Endothelial cell of umbilical vein (primary cell): ENCODE data around the gene PRKX.

ENCODE experiments used
- EZH2 ChIP-seq: IDR thresholded peaks from 2 replicates; pipeline ENCODE4 v1.6.1; 2012; ENCODE audit warnings: borderline replicate concordance, low read depth, mild to moderate bottlenecking, moderate library complexity, low read length, inconsistent platforms; ENCODE audit not compliant: severe bottlenecking
- JUN ChIP-seq: IDR thresholded peaks from 2 replicates; pipeline ENCODE4 v1.6.1; 2011; ENCODE audit warnings: borderline replicate concordance, low read depth; ENCODE audit not compliant: insufficient read length, insufficient read depth
- MYC ChIP-seq: IDR thresholded peaks from one replicate; pipeline ENCODE4 v1.6.1; 2011; ENCODE audit warnings: mild to moderate bottlenecking, low read depth, low read length
- POLR2A ChIP-seq: IDR thresholded peaks from 2 replicates; pipeline ENCODE4 v1.6.1; 2012; ENCODE audit warnings: low read depth, mild to moderate bottlenecking, control low read depth, low read length
- POLR2AphosphoS5 ChIP-seq: IDR thresholded peaks from 2 replicates; pipeline ENCODE4 v1.6.1; 2012; ENCODE audit warnings: low read depth, mild to moderate bottlenecking, control low read depth, low read length, moderate library complexity; ENCODE audit not compliant: insufficient read depth
- TF ChIP-seq, protein P1 (sequence below), 2 donors: IDR thresholded peaks; 1 replicate in 1 of 2; 2 replicates in 1 of 2; pipeline ENCODE4 v1.5.1; 2011; ENCODE audit warnings: low read length in 2 of 2, mild to moderate bottlenecking in 2 of 2, moderate library complexity in 2 of 2, control low read depth in 1 of 2, inconsistent platforms in 1 of 2, low read depth in 1 of 2; ENCODE audit not compliant: insufficient read depth in 1 of 2; ENCODE audit errors: extremely low read depth in 1 of 2
- TF ChIP-seq, protein P2 (sequence below): IDR thresholded peaks from 2 replicates; pipeline ENCODE4 v1.6.1; 2011; ENCODE audit not compliant: insufficient read depth, insufficient read length

GRCh38 chrX:3576886-3577501 lies 136.5 kb downstream of the PRKX start:
- TF ChIP-seq POLR2A (no peak), POLR2AphosphoS5 (no peak), EZH2 (no peak), MYC (no peak), JUN (no peak)
- TF ChIP-seq, protein P1, sequence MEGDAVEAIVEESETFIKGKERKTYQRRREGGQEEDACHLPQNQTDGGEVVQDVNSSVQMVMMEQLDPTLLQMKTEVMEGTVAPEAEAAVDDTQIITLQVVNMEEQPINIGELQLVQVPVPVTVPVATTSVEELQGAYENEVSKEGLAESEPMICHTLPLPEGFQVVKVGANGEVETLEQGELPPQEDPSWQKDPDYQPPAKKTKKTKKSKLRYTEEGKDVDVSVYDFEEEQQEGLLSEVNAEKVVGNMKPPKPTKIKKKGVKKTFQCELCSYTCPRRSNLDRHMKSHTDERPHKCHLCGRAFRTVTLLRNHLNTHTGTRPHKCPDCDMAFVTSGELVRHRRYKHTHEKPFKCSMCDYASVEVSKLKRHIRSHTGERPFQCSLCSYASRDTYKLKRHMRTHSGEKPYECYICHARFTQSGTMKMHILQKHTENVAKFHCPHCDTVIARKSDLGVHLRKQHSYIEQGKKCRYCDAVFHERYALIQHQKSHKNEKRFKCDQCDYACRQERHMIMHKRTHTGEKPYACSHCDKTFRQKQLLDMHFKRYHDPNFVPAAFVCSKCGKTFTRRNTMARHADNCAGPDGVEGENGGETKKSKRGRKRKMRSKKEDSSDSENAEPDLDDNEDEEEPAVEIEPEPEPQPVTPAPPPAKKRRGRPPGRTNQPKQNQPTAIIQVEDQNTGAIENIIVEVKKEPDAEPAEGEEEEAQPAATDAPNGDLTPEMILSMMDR (IDR thresholded peaks at IDR 0.05; ENCODE audit: extremely low read depth in 1 of 2, insufficient read depth in 1 of 2, low read depth in 1 of 2, low read length in 2 of 2) = no peak
- TF ChIP-seq, protein P2, sequence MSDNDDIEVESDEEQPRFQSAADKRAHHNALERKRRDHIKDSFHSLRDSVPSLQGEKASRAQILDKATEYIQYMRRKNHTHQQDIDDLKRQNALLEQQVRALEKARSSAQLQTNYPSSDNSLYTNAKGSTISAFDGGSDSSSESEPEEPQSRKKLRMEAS = no peak
